CD4-positive, alpha-beta T cell treated with Interleukin-6 for 4 hours (primary cell): ENCODE data around the gene DHX29.

Source experiments
- DNase-seq: peaks from one replicate; pipeline ENCODE4 v3.0.0-alpha.2; 2020; ENCODE audit warnings: mixed read lengths

Gene DHX29

DNA sequence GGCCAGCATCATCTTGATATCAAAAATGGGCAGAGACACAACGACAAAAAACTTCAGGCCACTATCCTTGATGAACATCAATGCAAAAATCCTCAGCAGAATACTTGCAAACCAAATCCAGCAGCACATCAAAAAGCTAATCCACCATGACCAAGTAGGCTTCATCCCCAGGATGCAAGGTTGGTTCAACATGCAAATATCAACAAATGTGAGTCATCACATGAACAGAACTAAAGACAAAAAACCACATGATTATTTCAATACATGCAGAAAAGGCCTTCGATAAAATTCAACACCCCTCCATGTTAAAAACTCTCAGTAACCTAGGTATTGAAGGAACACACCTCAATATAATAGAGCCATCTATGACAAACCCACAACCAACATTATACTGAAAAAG, 8.8 kb upstream of the DHX29 start:
- no peak for DNase-seq

DNA sequence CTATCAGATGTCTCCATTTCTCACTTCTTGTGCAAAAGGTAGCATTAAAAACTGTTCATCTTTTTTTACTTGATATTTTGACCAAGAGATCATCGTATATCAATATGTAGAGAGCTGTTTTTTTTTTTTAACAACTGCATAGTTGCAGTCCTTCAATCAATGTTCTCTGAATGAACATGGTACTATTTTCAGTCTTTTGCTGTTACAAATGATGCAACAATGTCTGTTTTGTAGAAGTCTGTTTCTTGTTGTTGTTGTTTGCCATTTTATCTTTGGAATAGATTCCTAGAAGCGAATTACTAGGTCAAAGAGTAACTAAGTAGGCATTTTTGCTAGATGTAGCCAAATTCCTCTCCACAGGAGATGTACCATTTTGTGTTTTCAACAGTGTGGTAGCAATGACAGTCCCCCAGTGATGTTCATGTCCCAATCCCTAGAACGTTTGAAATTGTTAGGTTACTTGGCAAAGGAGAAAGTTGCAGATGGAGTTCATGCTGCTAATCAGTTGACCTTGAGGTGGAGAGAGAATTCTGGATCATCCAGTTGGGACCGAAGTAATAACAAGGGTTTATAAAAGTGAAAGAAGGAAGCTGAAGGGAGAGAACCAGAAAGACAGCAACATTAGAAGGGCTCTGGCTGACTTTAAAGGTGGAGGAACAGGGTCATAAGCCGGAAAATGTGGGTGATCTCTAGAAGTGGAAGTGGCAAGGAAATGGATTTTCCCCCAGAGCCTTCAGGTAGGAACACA, 6.5 kb upstream of the DHX29 start:
- no peak for DNase-seq

DNA sequence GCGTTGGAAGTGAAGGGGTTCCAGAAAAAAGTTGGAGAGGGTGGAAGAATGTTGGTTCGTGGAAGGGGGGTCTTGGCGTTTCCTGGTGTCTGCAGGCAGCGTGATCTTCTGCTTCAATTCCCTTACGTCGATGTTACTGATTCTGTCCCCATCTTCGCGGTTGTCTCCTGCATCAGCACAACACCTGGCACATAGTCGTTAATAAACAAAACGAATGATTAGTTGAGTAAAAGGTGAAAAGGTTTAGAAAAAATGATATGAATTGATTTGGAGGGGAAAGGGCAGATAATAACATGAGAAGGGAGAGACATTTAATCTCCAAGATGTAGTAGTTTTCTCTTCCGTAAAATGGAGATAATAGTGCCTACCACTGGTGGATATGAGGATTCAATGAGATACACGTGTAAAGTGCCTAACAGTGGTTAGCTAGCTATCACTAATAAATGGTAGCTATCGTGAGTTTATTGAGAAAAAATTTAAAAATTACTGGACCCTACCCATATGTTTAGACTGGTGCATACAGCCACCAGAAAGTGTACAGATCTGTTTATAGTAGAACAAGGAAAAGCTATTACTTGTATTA, 851 bp upstream of the DHX29 start:
- peak; percentile 17 for DNase-seq

DNA sequence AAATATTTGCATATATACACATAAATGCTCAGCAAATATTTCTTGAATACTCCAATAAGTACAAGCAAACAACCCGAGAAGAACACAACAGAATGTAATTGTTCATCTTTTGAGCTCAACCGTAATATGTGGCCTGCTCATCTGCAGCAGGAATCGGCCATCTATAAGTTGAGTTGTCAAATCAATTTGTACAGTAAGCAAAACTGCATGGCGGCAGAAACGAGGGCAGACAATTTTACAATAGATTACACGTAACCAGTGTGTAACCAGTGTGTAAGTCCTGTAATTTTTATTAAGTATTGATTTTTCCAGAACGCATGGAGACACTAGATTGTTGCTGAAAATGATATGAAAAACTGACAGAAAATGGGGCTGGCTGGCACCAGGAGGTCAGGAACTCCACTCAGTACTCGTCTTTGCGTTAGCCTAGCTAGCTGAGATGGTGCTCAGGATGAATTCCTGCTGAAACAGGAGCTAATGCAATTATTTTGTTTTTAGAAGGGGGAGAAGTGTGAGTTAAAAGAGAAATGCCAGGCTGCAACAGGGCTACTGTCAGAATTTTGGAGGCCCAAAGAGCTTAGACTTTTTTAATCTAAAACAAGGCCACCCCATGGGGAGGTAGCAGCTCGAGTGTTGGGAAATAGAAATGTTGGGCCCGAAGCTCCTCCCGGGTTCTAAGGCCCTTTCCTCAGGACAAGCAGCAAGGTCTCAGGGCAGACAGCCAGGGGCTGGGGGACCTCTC, 682 bp downstream of the DHX29 start:
- no peak for DNase-seq

DNA sequence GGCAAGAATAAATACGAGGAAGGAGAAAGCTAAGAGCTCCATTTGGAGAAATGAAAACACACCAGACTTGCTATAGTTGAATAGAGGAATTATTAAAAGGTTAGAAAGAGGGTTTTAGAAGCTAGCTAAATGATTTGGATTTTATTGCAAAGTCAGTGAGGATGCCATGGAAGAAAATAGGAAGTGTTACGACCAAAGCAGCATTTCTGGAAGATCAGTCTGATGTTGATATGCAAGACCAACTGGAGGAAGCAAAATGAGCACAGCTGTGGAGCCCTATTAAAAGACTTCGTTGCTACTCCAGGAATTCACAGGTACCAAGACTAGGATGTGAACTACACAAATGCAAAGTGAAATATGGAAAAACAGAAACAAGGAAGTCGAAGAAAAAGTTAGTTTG, 2.1 kb downstream of the DHX29 start:
- no peak for DNase-seq

DNA sequence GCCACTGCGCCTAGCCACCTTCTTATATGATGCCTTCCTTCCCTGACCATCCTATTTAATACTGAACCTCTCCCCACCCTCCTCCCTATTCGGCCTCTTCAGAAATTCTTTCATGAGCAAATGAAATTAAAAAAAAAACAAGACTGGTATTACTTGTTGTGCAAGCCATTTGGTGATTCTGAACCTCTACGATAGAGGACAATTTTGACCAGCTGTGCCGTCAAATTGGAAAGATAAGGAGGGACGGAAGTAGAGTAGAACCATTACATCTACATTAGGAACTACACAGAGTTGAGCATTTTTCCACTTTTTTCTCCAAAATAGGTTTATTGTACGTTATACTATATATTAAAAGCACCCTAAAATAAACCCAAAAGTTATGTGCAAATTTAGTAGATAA, 2.9 kb downstream of the DHX29 start:
- no peak for DNase-seq

DNA sequence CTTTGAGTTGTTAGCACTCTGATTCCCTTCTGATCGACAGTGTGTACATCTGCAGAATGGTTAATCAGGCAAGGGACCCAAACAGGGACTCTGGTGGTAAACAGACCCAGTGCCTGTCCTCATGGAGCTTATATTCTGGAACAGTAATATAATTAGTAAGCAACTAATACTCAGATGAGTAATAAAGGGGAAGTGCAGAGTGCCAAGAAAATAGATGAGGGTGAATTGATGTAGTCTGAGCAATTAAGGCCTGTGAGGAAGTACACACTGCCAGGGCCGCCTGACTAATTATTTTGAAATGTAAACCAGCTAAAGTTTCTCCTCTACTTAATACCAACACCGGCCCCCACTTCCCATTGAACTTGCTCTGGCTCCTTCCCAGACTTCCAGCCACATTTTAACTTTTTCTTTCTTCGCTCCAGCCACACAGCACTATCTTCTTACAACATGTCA, 4.2 kb downstream of the DHX29 start:
- DNase-seq, result no peak

DNA sequence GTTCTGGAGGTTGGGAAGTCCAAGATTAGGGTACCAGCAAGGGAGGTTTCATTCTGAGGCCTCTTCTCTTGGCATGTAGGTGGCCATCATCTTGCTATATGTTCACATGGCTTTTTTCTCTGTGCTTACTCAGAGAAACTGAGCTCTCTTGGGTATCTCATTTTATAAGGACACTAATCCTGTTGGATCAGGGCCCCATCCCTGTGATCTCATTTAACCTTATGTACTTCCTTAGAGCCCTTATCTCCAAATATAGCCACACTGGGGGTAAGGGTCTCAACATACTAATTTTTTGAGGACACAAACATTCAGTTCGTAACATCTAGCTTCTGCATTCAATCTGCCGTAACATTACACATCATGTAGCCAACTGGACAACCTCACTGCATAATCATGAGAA, 6.6 kb downstream of the DHX29 start:
- DNase-seq, result no peak

DNA sequence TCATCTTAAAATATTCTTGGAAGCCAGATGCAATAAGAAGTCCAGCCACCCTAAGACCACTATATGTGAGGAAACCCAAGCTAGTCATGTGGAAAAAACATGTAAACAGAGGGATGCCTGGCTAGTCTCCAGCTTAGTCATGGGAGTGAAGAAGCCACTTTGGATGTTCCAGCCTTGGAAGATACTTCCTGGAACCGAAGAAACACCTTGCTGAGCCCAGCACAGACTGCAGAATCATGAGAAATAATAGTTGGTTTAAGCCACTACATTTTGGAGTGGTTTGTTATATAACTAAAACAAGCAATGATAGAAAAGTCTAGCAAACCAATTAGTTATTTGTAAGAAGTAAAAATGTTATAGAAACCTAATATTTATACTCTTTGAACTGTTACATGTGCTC, 12.6 kb downstream of the DHX29 start:
- no peak for DNase-seq

DNA sequence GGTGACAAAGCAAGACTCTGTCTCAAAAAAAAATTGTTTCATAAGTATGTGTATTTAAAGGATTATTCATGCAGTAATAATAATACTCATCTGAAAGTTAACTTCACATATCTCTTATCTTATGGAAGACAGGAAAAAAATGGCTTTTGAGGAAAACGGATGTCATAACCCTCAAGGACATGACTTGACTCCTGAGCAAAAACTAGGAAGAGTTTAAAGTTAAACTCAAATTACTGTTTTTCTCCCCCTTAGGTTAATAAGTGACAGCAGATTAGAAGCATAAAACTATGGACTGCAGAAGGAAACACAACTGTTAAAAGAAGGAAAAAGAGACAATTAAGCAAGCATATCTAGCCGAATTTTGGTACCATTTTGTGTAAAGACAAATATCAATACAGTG, 16.5 kb downstream of the DHX29 start:
- DNase-seq, result no peak

DNA sequence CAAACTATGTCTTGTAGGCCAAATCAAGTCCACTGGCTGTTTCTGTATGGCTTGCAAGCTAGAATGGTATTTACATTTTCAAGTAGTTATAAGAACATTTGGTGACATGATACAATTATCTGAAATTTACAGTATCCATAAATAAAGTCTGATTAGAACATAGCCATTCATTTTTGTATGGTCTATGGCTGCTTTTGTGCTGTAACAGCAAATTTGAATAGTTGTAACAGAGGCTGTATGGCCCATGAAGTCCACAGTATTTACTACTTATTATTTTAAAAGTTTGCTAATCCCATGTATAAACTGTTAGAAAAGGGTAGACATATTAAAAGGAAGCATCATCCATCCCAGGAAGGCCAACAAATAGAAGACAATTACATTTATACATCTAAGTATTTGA, 17.7 kb downstream of the DHX29 start:
- no peak for DNase-seq

DNA sequence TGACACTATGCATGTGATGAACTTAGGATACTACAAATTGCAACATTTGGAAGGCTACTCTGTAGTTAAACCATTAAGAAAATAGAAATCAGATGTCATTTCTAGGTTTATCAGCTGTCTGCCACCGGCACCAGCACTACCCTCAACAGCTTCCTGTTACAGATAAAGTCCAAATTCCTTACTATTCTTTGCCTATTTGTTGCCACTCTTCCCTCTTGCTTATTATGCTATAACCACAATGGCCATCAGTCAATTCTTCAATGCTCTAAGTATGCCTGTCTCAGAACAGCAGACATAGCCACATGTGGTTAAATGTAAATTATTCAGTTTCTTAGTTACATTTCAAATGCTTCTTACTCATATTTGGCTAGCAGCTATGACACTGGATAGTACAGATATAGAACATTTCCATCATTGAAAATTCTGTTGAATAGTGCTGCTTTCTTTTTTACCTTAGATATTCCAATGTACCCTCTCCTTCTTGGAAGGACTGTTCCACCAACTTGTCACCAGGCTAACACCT, 21.0 kb downstream of the DHX29 start:
- DNase-seq, result no peak

DNA sequence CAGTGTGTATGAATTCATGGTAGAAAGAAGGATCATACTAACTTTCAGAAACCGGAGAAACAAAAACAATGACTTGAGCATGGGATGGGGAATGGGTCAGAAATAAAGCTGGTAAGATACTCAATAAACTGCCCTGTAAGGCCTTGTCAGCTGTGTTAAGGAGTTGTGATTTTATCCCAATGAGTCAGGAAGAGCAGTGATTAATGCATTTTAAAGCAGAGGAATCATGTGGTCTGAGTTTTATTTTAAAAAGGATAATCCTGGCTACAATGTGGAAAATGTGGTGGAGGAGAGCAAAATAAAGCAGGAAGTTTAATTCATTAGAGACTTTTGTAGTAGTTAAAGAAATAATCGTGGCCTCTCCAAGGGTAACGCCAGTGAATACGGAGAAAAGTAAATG, 28.7 kb downstream of the DHX29 start:
- DNase-seq, result no peak

DNA sequence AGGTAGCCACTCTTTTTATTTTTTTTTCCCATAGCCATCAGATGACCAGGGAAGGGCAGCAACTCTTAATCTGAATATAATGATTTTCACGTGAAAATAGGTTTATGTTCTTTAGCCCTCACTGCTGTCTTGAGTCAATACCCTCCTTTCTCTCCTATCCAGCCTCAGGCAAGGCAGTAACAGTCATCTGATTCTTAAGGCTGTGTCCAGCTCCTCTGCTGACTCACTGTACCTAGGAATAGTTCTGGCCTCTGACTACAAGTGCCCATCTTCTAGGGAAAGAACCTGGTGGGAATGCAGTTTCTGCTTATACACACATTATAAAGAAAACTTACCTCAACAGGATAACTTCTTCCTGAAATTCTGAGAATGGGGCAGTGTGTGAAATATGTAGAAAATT, 30.7 kb downstream of the DHX29 start:
- no peak for DNase-seq

DNA sequence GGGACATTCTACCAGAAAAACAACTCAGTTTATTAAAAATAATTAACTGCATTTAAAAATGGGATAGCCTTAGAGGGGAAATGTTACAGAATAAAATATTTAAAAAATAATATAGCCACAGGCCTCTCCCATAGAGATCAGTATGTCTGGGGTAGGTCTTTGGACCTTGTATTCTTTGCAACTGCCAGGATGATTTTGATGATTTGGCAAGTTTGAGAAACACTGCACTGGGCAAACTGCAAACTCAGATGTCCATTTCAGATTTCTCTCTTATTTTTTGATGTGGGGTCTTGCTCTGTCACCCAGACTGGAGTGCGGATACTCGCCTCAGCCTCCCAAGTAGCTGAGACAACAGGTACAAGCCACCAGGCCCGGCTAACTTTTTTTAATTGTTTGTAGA, 49.2 kb downstream of the DHX29 start:
- no peak for DNase-seq

DNA sequence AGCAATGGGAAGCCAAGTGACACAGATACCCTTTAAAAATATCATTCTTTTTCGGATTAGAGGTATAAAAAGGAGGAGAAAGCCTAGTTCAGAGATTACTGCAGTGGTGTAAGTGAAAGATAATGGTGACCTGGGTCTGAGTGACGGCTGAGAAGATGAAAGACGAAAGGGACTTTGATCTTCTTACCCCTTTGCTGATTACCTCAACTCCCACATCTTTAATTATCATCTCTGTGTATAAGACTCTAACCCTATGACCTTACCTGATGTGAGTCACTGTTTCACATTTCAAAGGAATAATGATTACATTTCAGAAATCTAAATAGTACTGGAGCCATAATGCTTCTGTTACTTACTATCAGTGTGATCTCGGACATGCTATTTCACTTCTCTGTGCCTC, 52.7 kb downstream of the DHX29 start:
- DNase-seq, result no peak

DNA sequence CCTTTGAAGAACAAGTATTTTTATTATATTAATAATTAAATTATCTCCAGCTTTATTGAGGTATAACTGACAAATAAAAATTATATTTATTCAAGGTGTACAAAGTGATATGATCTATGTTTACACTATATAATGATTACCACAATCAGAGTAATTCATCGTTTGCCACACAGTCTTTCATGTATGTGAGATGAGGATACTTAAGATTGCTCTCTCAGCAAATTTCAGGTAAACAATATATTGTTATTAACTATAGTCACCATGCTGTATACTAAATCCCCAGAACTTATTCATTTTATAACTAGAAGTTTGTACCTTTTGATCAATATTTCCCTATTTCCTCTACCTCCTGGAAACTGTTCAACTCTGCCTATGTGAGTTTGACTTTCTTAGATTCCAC, 57.4 kb downstream of the DHX29 start:
- no peak for DNase-seq

DNA sequence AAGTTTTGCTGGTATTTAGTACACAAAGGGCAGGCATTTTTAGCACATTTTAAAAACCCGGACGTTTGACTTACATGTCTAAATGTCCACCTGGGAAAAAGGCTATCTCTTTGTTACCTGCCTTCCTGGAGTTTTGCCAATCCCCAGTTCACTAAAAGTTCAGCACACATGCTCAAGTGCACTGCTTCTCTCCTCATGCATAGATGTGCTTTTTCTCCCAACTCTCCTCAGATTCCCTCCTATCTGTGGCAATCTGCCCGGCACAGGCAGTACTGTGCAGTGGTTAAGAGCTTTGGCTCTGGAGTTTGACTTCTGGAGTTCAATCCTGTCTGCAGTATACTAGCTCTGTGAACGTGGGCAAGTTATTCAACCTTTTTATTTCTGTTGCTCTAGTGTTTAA, 65.7 kb downstream of the DHX29 start:
- DNase-seq, result no peak

DNA sequence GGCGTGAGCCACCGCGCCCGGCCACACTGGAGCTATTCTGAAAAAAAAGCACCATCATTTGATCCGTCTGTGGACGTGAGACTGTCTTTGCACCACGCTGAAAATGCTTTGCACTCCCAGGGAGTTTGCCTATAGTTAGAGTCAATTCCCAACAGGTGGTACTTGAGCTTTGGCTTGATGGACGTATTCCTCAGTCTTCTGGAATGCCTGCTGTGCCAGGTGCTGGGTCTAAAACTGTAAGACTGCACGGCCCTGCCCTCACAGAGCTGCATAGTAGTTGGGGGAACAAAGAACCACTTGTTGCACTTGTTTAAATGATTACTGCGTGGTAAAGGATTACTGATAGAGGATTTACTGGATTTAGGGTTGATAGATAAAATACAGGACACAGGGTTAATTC, 70.7 kb downstream of the DHX29 start:
- no peak for DNase-seq

DNA sequence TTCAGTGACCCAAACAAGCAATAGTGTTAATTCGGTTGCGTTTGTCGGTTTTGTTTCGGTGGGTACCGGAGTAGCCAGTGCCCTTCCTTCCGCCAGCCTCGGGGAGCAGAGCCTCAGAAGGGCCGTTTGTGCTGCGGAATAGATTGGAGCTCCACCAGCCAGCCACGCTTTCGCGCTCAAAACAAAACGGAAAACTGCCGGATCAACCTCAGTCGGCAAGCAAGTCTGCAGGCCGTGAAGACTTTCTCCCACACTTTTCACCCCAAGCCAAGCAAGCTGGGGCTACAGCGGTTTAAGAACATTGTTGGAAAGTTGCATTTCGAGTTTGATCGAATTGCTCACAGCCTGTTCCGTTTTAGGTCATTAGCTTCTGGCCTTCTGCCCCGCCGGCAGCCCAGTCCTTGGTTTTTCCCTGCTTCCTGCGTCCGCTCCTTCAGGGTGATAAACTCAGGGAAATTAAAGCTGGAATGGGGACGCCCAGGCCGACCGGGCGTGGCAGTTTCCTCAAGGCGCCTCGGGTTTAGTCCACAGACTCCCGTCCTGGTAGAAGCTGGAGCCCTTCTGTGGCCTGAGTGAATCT, 73.3 kb downstream of the DHX29 start:
- DNase-seq, result no peak

DNA sequence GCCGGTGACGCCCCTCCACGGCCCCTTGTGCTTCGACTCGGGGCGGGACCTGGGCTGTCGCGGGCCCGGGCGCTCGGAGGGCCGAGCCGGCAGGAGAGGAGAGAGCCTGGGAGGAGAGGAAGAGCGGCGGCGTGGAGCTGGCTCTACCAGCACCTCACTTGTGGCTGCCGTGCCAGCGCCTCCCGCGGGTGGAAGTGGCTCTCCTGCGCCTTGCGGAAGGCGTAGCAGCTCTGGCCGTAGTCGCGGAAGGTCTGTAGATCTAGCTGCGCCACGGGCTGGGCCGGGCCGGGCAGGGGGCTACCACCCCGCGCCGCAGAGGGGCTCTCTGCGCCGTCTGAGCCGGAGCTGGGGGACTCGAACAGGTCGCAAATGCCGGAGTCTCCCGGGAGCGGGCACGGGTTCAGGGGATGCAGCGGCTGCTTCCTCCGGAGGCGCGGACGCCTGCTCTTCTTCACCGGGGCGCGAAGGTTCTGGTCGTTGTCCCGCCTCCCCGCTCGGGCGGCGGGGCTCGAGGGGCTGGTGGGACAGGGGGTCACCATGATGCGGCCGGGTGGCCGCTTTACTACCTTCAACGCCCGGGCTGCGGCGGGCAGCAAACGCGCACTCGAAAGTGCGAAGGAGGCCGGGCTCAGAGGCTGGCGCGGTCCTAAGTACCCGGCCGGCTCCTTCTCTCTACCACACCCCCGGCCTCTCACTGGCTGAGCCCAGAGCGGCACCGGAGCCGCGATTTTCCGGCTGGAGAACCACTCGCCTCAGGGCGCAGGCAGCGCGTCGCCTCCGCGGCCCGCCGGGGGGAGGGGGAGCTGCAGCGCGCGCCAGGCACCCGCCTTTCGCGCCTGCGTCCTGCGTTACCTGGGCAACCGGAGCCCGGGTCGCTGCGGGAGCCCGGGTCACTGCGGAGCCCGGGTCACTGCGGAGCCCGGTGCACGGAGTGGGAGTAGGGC, 74.2 kb downstream of the DHX29 start, which contains the start of gene CCNO:
CCNO (minus strand) TSS at position 624 of the 944 bp plus-strand sequence; CDS start at position 539, 85 bp downstream.
- DNase-seq, result peak; percentile 64

DNA sequence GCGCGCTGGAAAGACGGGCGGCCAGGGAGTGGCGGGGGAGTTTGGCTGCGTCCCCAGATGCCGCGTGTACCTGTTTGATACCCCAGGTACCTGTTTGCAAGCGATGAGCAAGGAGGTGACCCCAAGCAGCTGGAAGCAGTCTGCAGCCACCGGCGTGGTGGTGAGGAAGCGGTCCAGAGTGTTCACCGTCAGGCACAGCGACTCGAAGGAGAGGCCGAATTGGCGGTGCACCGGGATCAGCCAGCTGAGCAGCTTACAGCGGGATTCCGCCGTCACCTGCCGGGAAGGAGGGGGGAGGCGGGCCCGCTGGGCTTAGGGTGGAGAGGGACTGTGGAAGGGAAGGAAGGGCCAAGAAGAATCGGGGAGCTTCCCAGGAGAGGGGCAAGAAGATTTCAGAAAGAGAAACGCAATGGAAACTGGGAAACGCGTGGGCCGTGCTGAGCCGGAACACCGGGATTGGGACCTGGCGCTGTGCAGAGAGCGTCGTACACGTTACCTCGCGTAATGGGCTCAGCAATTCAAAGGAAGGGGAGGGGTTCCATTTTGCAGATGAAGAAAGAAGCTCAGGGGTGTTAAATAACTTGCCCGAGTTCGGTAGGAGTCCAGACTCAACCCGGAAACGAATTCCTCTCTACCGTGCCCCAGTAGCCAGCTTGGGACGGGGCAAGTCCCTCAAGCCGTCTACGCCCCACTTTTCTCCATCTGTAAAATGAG, 75.1 kb downstream of the DHX29 start:
- no peak for DNase-seq
